Adipocyte (in vitro differentiated cells): Measurements from ENCODE around the gene OSBPL9.

ENCODE experiments used
- DNase-seq: peaks from one replicate; pipeline ENCODE4 v3.0.0-alpha.2; 2015; ENCODE audit warnings: low read depth
- H3K27me3 ChIP-seq: replicated peaks from 2 replicates; pipeline ENCODE4 v1.7.0; 2013; ENCODE audit warnings: mild to moderate bottlenecking, low read length, moderate library complexity; ENCODE audit not compliant: control insufficient read depth, insufficient read depth
- H3K36me3 ChIP-seq: 2 replicates; pipeline ENCODE4 v1.7.0; 2013; ENCODE audit warnings: low read length, mild to moderate bottlenecking, moderate library complexity; ENCODE audit not compliant: control insufficient read depth, insufficient read depth, severe bottlenecking
- H3K4me1 ChIP-seq: 2 replicates; pipeline ENCODE4 v1.7.0; 2013; ENCODE audit warnings: mild to moderate bottlenecking, low read length, moderate library complexity; ENCODE audit not compliant: control insufficient read depth, insufficient read depth
- H3K4me3 ChIP-seq: 2 replicates; pipeline ENCODE4 v1.7.0; 2013; ENCODE audit warnings: mild to moderate bottlenecking, low read length, moderate library complexity
- H3K9ac ChIP-seq: 2 replicates; pipeline ENCODE4 v1.7.0; 2013; ENCODE audit warnings: mild to moderate bottlenecking, low read length, moderate library complexity
- H3K9me3 ChIP-seq: 2 replicates; pipeline ENCODE4 v1.7.0; 2013; ENCODE audit warnings: mild to moderate bottlenecking, low read length, moderate library complexity; ENCODE audit not compliant: control insufficient read depth

Gene OSBPL9

GRCh38 chr1:51651552-51651942, 34.7 kb downstream of the OSBPL9 start:
- peaks cover 46% of the 10 kb centered on the region for H3K4me1 ChIP-seq
- no peaks in the 10 kb centered on the region for H3K9me3 ChIP-seq

GRCh38 chr1:51652599-51652998, 35.7 kb downstream of the OSBPL9 start:
- H3K9ac ChIP-seq, result no peak overlapping the region
- DNase-seq, result no peak
- peaks cover 12% of the 10 kb centered on the region for H3K36me3 ChIP-seq
- no peaks in the 10 kb centered on the region for H3K9me3 ChIP-seq
- no peak overlapping the region for H3K4me3 ChIP-seq
- H3K4me1 ChIP-seq, result peaks cover 46% of the 10 kb centered on the region
- no peaks in the 10 kb centered on the region for H3K27me3 ChIP-seq

More at GRCh38 chr1:51651552-51651942, 34.7 kb downstream of the OSBPL9 start:
- Histone ChIP-seq H3K27me3 (no peaks in the 10 kb centered on the region), H3K4me3 (no peak overlapping the region), H3K36me3 (peaks cover 12% of the 10 kb centered on the region), H3K9ac (no peak overlapping the region)
- DNase-seq, result no peak

- H3K9me3 ChIP-seq, result no peaks in the 10 kb centered on the region
- peaks cover 12% of the 10 kb centered on the region for H3K36me3 ChIP-seq
- DNase-seq, result no peak
- H3K4me3 ChIP-seq, result no peak overlapping the region
- peaks cover 40% of the 10 kb centered on the region for H3K4me1 ChIP-seq
- no peaks in the 10 kb centered on the region for H3K27me3 ChIP-seq
- no peak overlapping the region for H3K9ac ChIP-seq
Measured at GRCh38 chr1:51653127-51653526, 36.2 kb downstream of the OSBPL9 start.

GRCh38 chr1:51654000-51654399, 37.1 kb downstream of the OSBPL9 start:
- Histone ChIP-seq H3K9ac (no peak overlapping the region), H3K4me3 (no peak overlapping the region), H3K36me3 (peaks cover 12% of the 10 kb centered on the region), H3K9me3 (no peaks in the 10 kb centered on the region), H3K27me3 (no peaks in the 10 kb centered on the region), H3K4me1 (peaks cover 32% of the 10 kb centered on the region)
- no peak for DNase-seq

- Histone ChIP-seq H3K27me3 (no peaks in the 10 kb centered on the region), H3K4me3 (no peak overlapping the region), H3K4me1 (peaks cover 25% of the 10 kb centered on the region), H3K9ac (no peak overlapping the region), H3K36me3 (peaks cover 12% of the 10 kb centered on the region), H3K9me3 (no peaks in the 10 kb centered on the region)
- DNase-seq, result no peak
Measured at GRCh38 chr1:51656374-51656773, 39.5 kb downstream of the OSBPL9 start.

GRCh38 chr1:51660580-51660979, 43.7 kb downstream of the OSBPL9 start:
- peak overlapping the region; percentile 31 for H3K4me3 ChIP-seq

GRCh38 chr1:51661081-51661518, 44.2 kb downstream of the OSBPL9 start:
- H3K36me3 ChIP-seq, result no peaks in the 10 kb centered on the region
- H3K27me3 ChIP-seq, result no peaks in the 10 kb centered on the region
- H3K9ac ChIP-seq, result peak overlapping the region; percentile 50
- peak overlapping the region; percentile 31 for H3K4me3 ChIP-seq
- no peaks in the 10 kb centered on the region for H3K9me3 ChIP-seq
- peak; percentile 93 for DNase-seq
- peaks cover 52% of the 10 kb centered on the region for H3K4me1 ChIP-seq

More at GRCh38 chr1:51660580-51660979, 43.7 kb downstream of the OSBPL9 start:
- H3K9ac ChIP-seq, result peak overlapping the region; percentile 48
- peaks cover 49% of the 10 kb centered on the region for H3K4me1 ChIP-seq
- no peak for DNase-seq
- H3K36me3 ChIP-seq, result peaks cover 2% of the 10 kb centered on the region
- no peaks in the 10 kb centered on the region for H3K9me3 ChIP-seq
- no peaks in the 10 kb centered on the region for H3K27me3 ChIP-seq

- Histone ChIP-seq H3K4me3 (no peak overlapping the region), H3K4me1 (peaks cover 66% of the 10 kb centered on the region), H3K36me3 (no peaks in the 10 kb centered on the region), H3K9ac (no peak overlapping the region), H3K27me3 (no peaks in the 10 kb centered on the region), H3K9me3 (no peaks in the 10 kb centered on the region)
- no peak for DNase-seq
Measured at GRCh38 chr1:51663105-51663504, 46.2 kb downstream of the OSBPL9 start.

GRCh38 chr1:51663721-51664120, 46.8 kb downstream of the OSBPL9 start:
- H3K9me3 ChIP-seq, result no peaks in the 10 kb centered on the region
- no peaks in the 10 kb centered on the region for H3K27me3 ChIP-seq
- peaks cover 66% of the 10 kb centered on the region for H3K4me1 ChIP-seq
- H3K4me3 ChIP-seq, result no peak overlapping the region
- H3K36me3 ChIP-seq, result no peaks in the 10 kb centered on the region
- no peak overlapping the region for H3K9ac ChIP-seq
- DNase-seq, result no peak

GRCh38 chr1:51664421-51665240, 47.7 kb downstream of the OSBPL9 start:
- H3K4me3 ChIP-seq, result no peak overlapping the region
- DNase-seq, result no peak
- peaks cover 66% of the 10 kb centered on the region for H3K4me1 ChIP-seq
- H3K36me3 ChIP-seq, result no peaks in the 10 kb centered on the region
- peak overlapping the region; percentile 21 for H3K9ac ChIP-seq
- no peaks in the 10 kb centered on the region for H3K9me3 ChIP-seq
- H3K27me3 ChIP-seq, result no peaks in the 10 kb centered on the region

- no peak for DNase-seq
- Histone ChIP-seq H3K36me3 (no peaks in the 10 kb centered on the region), H3K4me3 (no peak overlapping the region)
Measured at GRCh38 chr1:51666478-51666877, 49.6 kb downstream of the OSBPL9 start.

More at GRCh38 chr1:51666478-51666877, 49.6 kb downstream of the OSBPL9 start:
- Histone ChIP-seq H3K4me1 (peaks cover 50% of the 10 kb centered on the region), H3K9me3 (no peaks in the 10 kb centered on the region), H3K27me3 (no peaks in the 10 kb centered on the region), H3K9ac (no peak overlapping the region)
